Karpas-422 (cell line): ENCODE data around the gene ATG101. TPM values are rescaled to one million over a fixed set of nuclear protein-coding genes. Genes with fewer than 3 reads are reported as not detected.

Experiments used
- DNase-seq: peaks from one replicate; pipeline ENCODE4 v3.0.0-alpha.2; 2015
- H2AFZ ChIP-seq: fragments of 200-600 bp; sonication (generic); 2 replicates; pipeline ENCODE4 v1.6.1; 2014; ENCODE audit warnings: antibody characterized with exemption, low read length, mixed read lengths
- H3K27ac ChIP-seq: fragments of 200-600 bp; sonication (generic); 2 replicates; pipeline ENCODE4 v1.5.1; 2014; ENCODE audit warnings: mild to moderate bottlenecking, low read length, moderate library complexity
- H3K27me3 ChIP-seq: fragments of 200-600 bp; sonication (generic); 2 replicates; pipeline ENCODE4 v1.6.1; 2014; ENCODE audit warnings: low read length, mixed read lengths
- H3K36me3 ChIP-seq: fragments of 200-600 bp; sonication (generic); 2 replicates; pipeline ENCODE4 v1.6.1; 2014; ENCODE audit warnings: low read length, mixed read lengths; ENCODE audit not compliant: insufficient read depth
- H3K4me1 ChIP-seq: fragments of 200-600 bp; sonication (generic); 2 replicates; pipeline ENCODE4 v1.6.1; 2014; ENCODE audit warnings: mild to moderate bottlenecking, low read length, mixed read lengths
- H3K4me2 ChIP-seq: fragments of 200-600 bp; sonication (generic); 2 replicates; pipeline ENCODE4 v1.6.1; 2014; ENCODE audit warnings: low read length, low read depth, mild to moderate bottlenecking; ENCODE audit not compliant: poor library complexity, severe bottlenecking
- H3K4me3 ChIP-seq: fragments of 200-600 bp; sonication (generic); 2 replicates; pipeline ENCODE4 v1.5.1; 2014; ENCODE audit warnings: mild to moderate bottlenecking, antibody characterized with exemption, low read length, mixed read lengths
- H3K79me2 ChIP-seq: fragments of 200-600 bp; sonication (generic); 2 replicates; pipeline ENCODE4 v1.6.1; 2014; ENCODE audit warnings: mild to moderate bottlenecking, low read length, mixed read lengths
- H3K9ac ChIP-seq: fragments of 200-600 bp; sonication (generic); 2 replicates; pipeline ENCODE4 v1.6.0; 2014; ENCODE audit warnings: low read length
- H3K9me2 ChIP-seq: fragments of 200-600 bp; sonication (generic), shearing (Covaris generic); replicated peaks from 2 replicates; pipeline ENCODE4 v1.6.0; 2014; ENCODE audit warnings: mild to moderate bottlenecking, low read length, moderate library complexity; ENCODE audit not compliant: insufficient read depth
- H3K9me3 ChIP-seq: fragments of 300-700, 200-600 bp; sonication (generic); 2 replicates; pipeline ENCODE4 v1.6.1; 2014; ENCODE audit warnings: low read length, mixed read lengths
- H4K20me1 ChIP-seq: fragments of 200-600 bp; sonication (generic); 2 replicates; pipeline ENCODE4 v1.6.1; 2014; ENCODE audit warnings: mild to moderate bottlenecking, antibody characterized with exemption, low read length, low read depth; ENCODE audit not compliant: insufficient read depth
- total RNA-seq: library from RNA; depleted of rRNA; stranded (reverse); fragments of >200 nt; shearing (Covaris generic); gene quantifications from 2 replicates; pipeline ENCODE4 v1.2.3, GENCODE V29; 2014; ENCODE audit warnings: low replicate concordance

ATG101 gene
- total RNA-seq, 1 experiment from 2014 or later, result 31.9 TPM

GRCh38 chr12:52044292-52044983 is 25.3 kb upstream of the ATG101 start:
- no peaks in the 10 kb centered on the region for H3K9me3 ChIP-seq
- DNase-seq, result no peak
- H3K27ac ChIP-seq, result no peak overlapping the region
- H3K36me3 ChIP-seq, result no peaks in the 10 kb centered on the region
- H3K4me3 ChIP-seq, result no peak overlapping the region
- H3K4me2 ChIP-seq, result no peak overlapping the region
- H3K9me2 ChIP-seq, result no peaks in the 10 kb centered on the region
- peaks cover 27% of the 10 kb centered on the region for H3K4me1 ChIP-seq
- H3K79me2 ChIP-seq, result no peaks in the 10 kb centered on the region
- 0 out of 2 replicates have a peak, but pooled peaks cover 4% of the 10 kb centered on the region for H4K20me1 ChIP-seq
- no peak overlapping the region for H3K9ac ChIP-seq
- no peaks in the 10 kb centered on the region for H3K27me3 ChIP-seq
- no peak overlapping the region for H2AFZ ChIP-seq

DNA sequence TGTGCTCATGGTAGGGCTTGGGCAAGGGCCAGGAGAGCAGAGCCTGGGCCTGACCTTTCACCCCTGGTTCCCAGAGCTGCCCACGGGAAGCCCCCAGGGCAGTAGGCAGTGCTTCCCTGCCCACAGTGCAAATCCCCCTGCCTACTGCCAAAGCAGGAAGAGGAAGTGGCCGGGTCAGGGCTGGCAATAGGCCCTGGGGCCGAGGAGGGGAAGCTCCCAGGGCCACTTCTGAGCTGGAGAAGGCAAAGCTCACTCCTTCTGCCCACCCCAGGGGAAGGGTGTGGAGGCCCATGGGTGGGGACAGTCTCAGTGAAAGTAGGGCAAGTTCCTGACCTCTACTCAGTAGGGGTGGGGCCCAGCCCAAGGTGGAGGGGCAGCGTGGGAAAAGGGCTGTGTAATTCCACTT is 24.0 kb upstream of the ATG101 start:
- Histone ChIP-seq H3K4me3 (no peak overlapping the region), H3K27ac (no peak overlapping the region), H3K27me3 (no peaks in the 10 kb centered on the region), H4K20me1 (0 out of 2 replicates have a peak, but pooled peaks cover under 1% of the 10 kb centered on the region), H3K9me3 (no peaks in the 10 kb centered on the region), H3K9ac (peak overlapping the region; percentile 11; the same call in 1 of the 2 replicates), H3K4me1 (peaks cover 40% of the 10 kb centered on the region), H3K4me2 (no peak overlapping the region), H2AFZ (no peak overlapping the region; the same call in 1 of the 2 replicates), H3K9me2 (no peaks in the 10 kb centered on the region), H3K79me2 (no peaks in the 10 kb centered on the region), H3K36me3 (no peaks in the 10 kb centered on the region)
- no peak for DNase-seq

DNA sequence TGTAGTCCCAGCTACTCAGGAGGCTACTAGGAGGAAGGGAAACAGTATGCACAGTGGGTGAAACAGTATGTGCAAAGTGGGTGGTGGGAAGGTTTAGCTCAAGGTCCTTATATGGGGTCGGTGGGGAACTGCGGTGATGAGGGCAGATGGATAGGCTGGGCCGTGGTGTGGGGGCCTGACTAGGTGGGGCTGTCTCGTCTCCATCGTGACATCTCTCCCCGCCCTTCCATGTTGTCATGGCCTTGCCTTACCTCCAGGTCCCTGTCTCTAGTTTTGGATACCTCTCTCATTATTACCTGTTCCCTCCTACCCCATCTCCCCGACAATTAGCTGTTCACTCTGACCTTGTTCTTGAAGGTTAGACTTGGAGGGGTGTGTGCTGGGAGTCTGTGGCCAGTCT is 22.9 kb upstream of the ATG101 start:
- Histone ChIP-seq H3K9me3 (no peaks in the 10 kb centered on the region), H3K9me2 (no peaks in the 10 kb centered on the region), H4K20me1 (no peaks in the 10 kb centered on the region), H3K4me1 (peaks cover 43% of the 10 kb centered on the region), H3K4me3 (no peak overlapping the region), H3K9ac (no peak overlapping the region), H3K27me3 (no peaks in the 10 kb centered on the region), H3K27ac (no peak overlapping the region), H3K4me2 (no peak overlapping the region), H3K79me2 (no peaks in the 10 kb centered on the region), H2AFZ (no peak overlapping the region), H3K36me3 (no peaks in the 10 kb centered on the region)
- no peak for DNase-seq

- Histone ChIP-seq H2AFZ (no peak overlapping the region), H3K9me3 (no peaks in the 10 kb centered on the region), H3K27ac (no peak overlapping the region), H3K27me3 (no peaks in the 10 kb centered on the region), H3K4me1 (peaks cover 41% of the 10 kb centered on the region), H3K4me3 (no peak overlapping the region), H3K4me2 (no peak overlapping the region), H3K79me2 (no peaks in the 10 kb centered on the region), H4K20me1 (peaks cover 7% of the 10 kb centered on the region; the same call in 1 of the 2 replicates), H3K9me2 (no peaks in the 10 kb centered on the region), H3K9ac (no peak overlapping the region), H3K36me3 (no peaks in the 10 kb centered on the region)
- DNase-seq, result no peak
Measured at GRCh38 chr12:52049286-52049685, 20.5 kb upstream of the ATG101 start.

GRCh38 chr12:52049688-52050087 is 20.1 kb upstream of the ATG101 start:
- Histone ChIP-seq H3K4me2 (peak overlapping the region; percentile 85), H3K36me3 (no peaks in the 10 kb centered on the region), H3K9ac (0 out of 2 replicates have a peak overlapping the region, but pooled peaks have one; percentile 76)

DNA sequence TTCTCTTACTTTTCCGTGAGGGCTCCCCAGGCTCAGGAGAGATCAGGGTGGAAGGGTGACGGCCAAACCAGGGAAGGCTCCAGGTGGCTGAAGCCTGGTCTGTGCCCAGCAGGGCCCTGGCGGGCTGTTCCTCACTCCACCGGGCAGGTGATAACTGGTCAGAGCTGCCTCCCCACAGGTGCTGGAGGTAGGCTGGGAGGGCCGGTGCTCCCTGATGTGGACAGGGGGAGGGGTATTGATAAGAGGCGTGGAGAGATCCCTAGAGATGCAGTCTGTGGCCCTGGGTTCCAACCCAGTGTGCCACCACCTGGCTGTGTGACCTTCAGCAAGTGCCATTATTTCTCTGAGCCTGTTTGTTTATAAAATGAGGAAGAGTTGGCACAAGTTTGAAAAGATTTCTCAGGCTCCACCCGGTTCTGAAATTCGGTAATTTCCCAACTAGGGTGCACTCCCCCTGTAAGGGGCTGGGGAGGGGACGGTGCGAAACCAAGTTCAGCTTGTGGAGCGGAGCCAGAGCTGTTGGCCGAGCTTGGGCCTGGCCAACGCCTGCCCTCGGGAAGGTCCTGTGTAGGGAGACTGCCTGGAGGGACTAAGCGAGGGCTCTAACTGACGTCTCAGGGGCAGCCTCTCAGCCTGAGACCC is 19.5 kb upstream of the ATG101 start:
- Histone ChIP-seq H3K9ac (peak overlapping the region; percentile 76), H3K4me3 (peak overlapping the region; percentile 72), H3K79me2 (no peaks in the 10 kb centered on the region), H3K4me2 (peak overlapping the region; percentile 85), H3K36me3 (no peaks in the 10 kb centered on the region), H3K9me3 (no peaks in the 10 kb centered on the region), H2AFZ (peak overlapping the region; percentile 75; the same call in 1 of the 2 replicates), H3K27me3 (no peaks in the 10 kb centered on the region), H3K9me2 (no peaks in the 10 kb centered on the region), H3K4me1 (peaks cover 41% of the 10 kb centered on the region), H4K20me1 (peaks cover 7% of the 10 kb centered on the region; the same call in 1 of the 2 replicates), H3K27ac (peak overlapping the region; percentile 16; the same call in 1 of the 2 replicates)
- DNase-seq, result peak; percentile 58

More at GRCh38 chr12:52049688-52050087, 20.1 kb upstream of the ATG101 start:
- H4K20me1 ChIP-seq, result peaks cover 7% of the 10 kb centered on the region; the same call in 1 of the 2 replicates
- H3K4me1 ChIP-seq, result peaks cover 41% of the 10 kb centered on the region
- H3K27me3 ChIP-seq, result no peaks in the 10 kb centered on the region
- H3K9me3 ChIP-seq, result no peaks in the 10 kb centered on the region
- no peaks in the 10 kb centered on the region for H3K9me2 ChIP-seq
- DNase-seq, result no peak
- H3K27ac ChIP-seq, result no peak overlapping the region
- no peak overlapping the region for H2AFZ ChIP-seq
- H3K4me3 ChIP-seq, result no peak overlapping the region
- no peaks in the 10 kb centered on the region for H3K79me2 ChIP-seq

DNA sequence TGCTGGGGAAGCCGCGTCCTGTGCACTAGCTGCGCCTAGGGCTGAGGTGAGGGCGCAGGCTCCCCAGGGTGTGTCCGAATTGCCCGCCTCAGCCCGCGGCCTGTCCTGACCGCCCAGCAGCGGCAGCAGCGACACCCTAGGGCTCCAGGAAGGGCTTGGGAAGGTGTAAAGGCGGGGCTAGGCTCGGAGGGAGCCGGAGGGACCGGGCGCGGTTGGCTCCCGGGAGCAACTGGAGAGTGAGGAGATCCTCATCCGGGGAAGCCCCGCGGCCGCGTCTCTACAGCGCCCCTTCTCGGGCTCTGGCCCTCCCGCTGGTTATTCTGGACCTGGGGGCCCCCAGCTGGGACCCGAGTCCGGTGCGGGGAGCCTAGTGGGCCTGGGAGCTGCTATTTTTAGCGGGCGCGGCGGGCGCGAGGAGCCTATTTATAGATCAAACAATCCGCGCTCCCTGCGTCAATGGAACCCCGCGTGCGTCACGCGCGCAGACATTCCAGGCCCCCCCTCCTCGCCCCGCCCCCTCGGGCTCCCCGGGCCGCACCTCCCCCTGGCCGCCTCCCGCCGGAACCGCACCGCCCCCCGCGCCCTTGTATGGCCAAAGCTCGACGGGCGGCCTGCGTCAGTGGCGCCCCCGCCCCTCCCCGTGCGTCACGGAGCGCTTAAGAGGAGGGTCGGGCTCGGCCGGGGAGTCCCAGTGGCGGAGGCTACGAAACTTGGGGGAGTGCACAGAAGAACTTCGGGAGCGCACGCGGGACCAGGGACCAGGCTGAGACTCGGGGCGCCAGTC is 18.8 kb upstream of the ATG101 start, which contains the start of gene NR4A1:
Gene NR4A1, plus strand, starts transcription at position 685 of the 784 bp plus-strand sequence. CDS start 2,887 bp downstream, outside the sequence.
- Histone ChIP-seq H3K27me3 (no peaks in the 10 kb centered on the region), H3K9ac (peak within 1 kb of the TSS; percentile 76)

More for the DNA sequence above, 18.8 kb upstream of the ATG101 start, which contains the start of gene NR4A1:
- Histone ChIP-seq H3K4me1 (peaks cover 37% of the 10 kb centered on the region), H3K36me3 (no peaks in the 10 kb centered on the region), H3K79me2 (no peaks in the 10 kb centered on the region), H3K4me3 (peak within 1 kb of the TSS; percentile 72), H4K20me1 (peaks cover 7% of the 10 kb centered on the region; the same call in 1 of the 2 replicates), H3K9me2 (no peaks in the 10 kb centered on the region), H2AFZ (peak within 1 kb of the TSS; percentile 75; the same call in 1 of the 2 replicates), H3K9me3 (no peaks in the 10 kb centered on the region), H3K4me2 (peak within 1 kb of the TSS; percentile 85), H3K27ac (peak within 1 kb of the TSS; percentile 16; the same call in 1 of the 2 replicates)
- peak; percentile 97 for DNase-seq
